HepG2 (cell line): ENCODE data around the gene SLC25A51. TPM values are rescaled to one million over a fixed set of nuclear protein-coding genes. Genes with fewer than 3 reads are reported as not detected.

ENCODE experiments used
- ATAC-seq: fragments of 200-7000 bp; cut with Tn5 transposase; 3 replicates; pipeline ENCODE4 v1.9.1; 2020; ENCODE audit warnings: mild to moderate bottlenecking, moderate library complexity
- BruUV-seq: library from RNA; stranded (reverse); fragments of 400-500 nt; replicated peaks from 2 replicates; lab custom pipeline; 2021; lab: Mats Ljungman, UMichigan
- CTCF ChIA-PET: fragments of 300-600 bp; formaldehyde crosslinking; extraction: SDS; loops from one replicate; lab custom pipeline; 2021; ENCODE audit warnings: low total read pairs, inconsistent platforms, low intra/inter-chr PET ratio; lab: Yijun Ruan, JAX
- POLR2A ChIA-PET: fragments of 350-600 bp; sonication (Branson Sonifier 250); formaldehyde crosslinking; loops from one replicate; lab custom pipeline; 2020; ENCODE audit warnings: antibody characterized with exemption, inconsistent platforms; lab: Yijun Ruan, JAX
- DNase-seq: peaks from one replicate; pipeline ENCODE4 v3.0.0-alpha.2; 2015; ENCODE audit warnings: low spot score
- FAIRE-seq: peaks from 3 replicates; lab custom pipeline; 2011; peaks lifted over from hg19 to GRCh38; lab: Jason Lieb, UNC
- H2AFZ ChIP-seq: one replicate; pipeline ENCODE4 v1.6.1; 2011; ENCODE audit warnings: low read length, inconsistent platforms
- H3K27ac ChIP-seq: fragments of 300-600 bp; 3 replicates; pipeline ENCODE4 v1.8.0; 2011; ENCODE audit warnings: mixed run types, mild to moderate bottlenecking, mixed read lengths, low read length, inconsistent platforms; ENCODE audit not compliant: insufficient read depth; ENCODE audit errors: extremely low read length
- H3K27me3 ChIP-seq, 2 experiments: fragments of 200-600 bp in 1 of 2; 2 replicates in 1 of 2; 3 replicates in 1 of 2; pipeline versions ENCODE4 v1.6.0 to v1.8.0; 2011; ENCODE audit warnings: low read length in 2 of 2, mild to moderate bottlenecking in 2 of 2, moderate library complexity in 2 of 2, inconsistent platforms in 1 of 2; ENCODE audit not compliant: insufficient read depth in 2 of 2, control insufficient read depth in 1 of 2
- H3K36me3 ChIP-seq, 2 experiments: fragments of 200-600 bp in 1 of 2; replicated peaks in 1 of 2; 2 replicates in 1 of 2; 3 replicates in 1 of 2; pipeline versions ENCODE4 v1.5.1 to v1.8.0; 2011; ENCODE audit warnings: low read length in 2 of 2, inconsistent platforms in 1 of 2; ENCODE audit not compliant: insufficient read depth in 2 of 2, control insufficient read depth in 1 of 2
- H3K4me1 ChIP-seq: 2 replicates; pipeline ENCODE4 v1.5.1; 2012; ENCODE audit warnings: low read length, inconsistent platforms; ENCODE audit not compliant: insufficient read depth
- H3K4me2 ChIP-seq: 2 replicates; pipeline ENCODE4 v1.6.0; 2011; ENCODE audit warnings: low read depth, low read length, inconsistent platforms
- H3K4me3 ChIP-seq, 3 experiments: fragments of 200-600 bp in 1 of 3; sonication (generic), shearing (Covaris generic) in 1 of 3; replicated peaks in 1 of 3; 2 replicates each; pipeline ENCODE4 v1.5.1; 2011 to 2016; ENCODE audit warnings: low read length in 3 of 3, inconsistent platforms in 2 of 3, low read depth in 2 of 3, mild to moderate bottlenecking in 2 of 3, control low read depth in 1 of 3, mixed read lengths in 1 of 3; ENCODE audit not compliant: insufficient read depth in 1 of 3
- H3K79me2 ChIP-seq: one replicate; pipeline ENCODE4 v1.6.1; 2011; ENCODE audit warnings: low read length, inconsistent platforms; ENCODE audit not compliant: insufficient read depth
- H3K9ac ChIP-seq: 2 replicates; pipeline ENCODE4 v1.6.0; 2011; ENCODE audit warnings: mild to moderate bottlenecking, low read depth, low read length, inconsistent platforms; ENCODE audit not compliant: insufficient read depth
- H3K9me3 ChIP-seq: 2 replicates; pipeline ENCODE4 v1.5.1; 2012; ENCODE audit warnings: mild to moderate bottlenecking, low read length
- H4K20me1 ChIP-seq: 2 replicates; pipeline ENCODE4 v1.6.0; 2011; ENCODE audit warnings: inconsistent platforms, mild to moderate bottlenecking, low read length, moderate library complexity; ENCODE audit not compliant: insufficient read depth
- CCDC6 ChIP-seq: sonication (generic); formaldehyde crosslinking; IDR thresholded peaks from 2 replicates; pipeline ENCODE4 v1.8.1; 2022; ENCODE audit warnings: mild to moderate bottlenecking, missing genetic modification reagents, moderate library complexity
- HNRNPL ChIP-seq: fragments of 200-400 bp; formaldehyde crosslinking; IDR thresholded peaks from 2 replicates; pipeline ENCODE4 v1.6.1; 2017; ENCODE audit warnings: mild to moderate bottlenecking, low read depth, low read length
- JUNB ChIP-seq: sonication (generic); formaldehyde crosslinking; IDR thresholded peaks from 2 replicates; pipeline ENCODE4 v1.8.0; 2022; ENCODE audit warnings: missing genetic modification reagents, mild to moderate bottlenecking, borderline replicate concordance
- KDM4B ChIP-seq: sonication (generic); formaldehyde crosslinking; IDR thresholded peaks from 2 replicates; pipeline ENCODE4 v1.4.0; 2020; ENCODE audit warnings: missing genetic modification reagents
- KLF9 ChIP-seq: IDR thresholded peaks from 2 replicates; pipeline ENCODE4 v1.6.1; 2016; ENCODE audit warnings: low read depth
- NFE2L1 ChIP-seq: sonication (generic); formaldehyde crosslinking; IDR thresholded peaks from 2 replicates; pipeline ENCODE4 v1.4.0; 2020; ENCODE audit warnings: missing genetic modification reagents, mild to moderate bottlenecking, borderline replicate concordance
- NFKB2 ChIP-seq: sonication (generic); formaldehyde crosslinking; IDR thresholded peaks from 2 replicates; pipeline ENCODE4 v1.4.0; 2020; ENCODE audit warnings: missing genetic modification reagents, borderline replicate concordance
- NR2C2 ChIP-seq: sonication (generic); formaldehyde crosslinking; IDR thresholded peaks from 2 replicates; pipeline ENCODE4 v1.4.0; 2020; ENCODE audit warnings: missing genetic modification reagents, mild to moderate bottlenecking, moderate library complexity, borderline replicate concordance
- PCBP1 ChIP-seq: fragments of 200-400 bp; formaldehyde crosslinking; IDR thresholded peaks from 2 replicates; pipeline ENCODE4 v1.6.1; 2017; ENCODE audit warnings: mild to moderate bottlenecking, low read depth, low read length, borderline replicate concordance
- SMAD3 ChIP-seq: sonication (generic); formaldehyde crosslinking; IDR thresholded peaks from 2 replicates; pipeline ENCODE4 v1.4.0; 2020; ENCODE audit warnings: missing genetic modification reagents
- ZFYVE20 ChIP-seq: sonication (generic); formaldehyde crosslinking; IDR thresholded peaks from 2 replicates; pipeline ENCODE4 v1.8.0; 2023; ENCODE audit warnings: low read depth, mild to moderate bottlenecking, moderate library complexity, missing genetic modification reagents, borderline replicate concordance
- ZNF205 ChIP-seq: IDR thresholded peaks from 2 replicates; pipeline ENCODE4 v1.6.1; 2018; ENCODE audit warnings: missing biosample characterization, missing genetic modification reagents
- ZNF329 ChIP-seq: sonication (generic); formaldehyde crosslinking; IDR thresholded peaks from 2 replicates; pipeline ENCODE4 v1.9.0; 2021; ENCODE audit warnings: low read depth, mild to moderate bottlenecking, missing genetic modification reagents
- in situ Hi-C: cut with HindIII; loops from 2 replicates; pipeline ENCODE4 v1.10.0; 2017; ENCODE audit warnings: low pct_unique_long_range_greater_than_20kb; ENCODE audit not compliant: extremely low pct_ligation_motif_present
- intact Hi-C: fragments of 100-400 bp; cut with micrococcal nuclease; formaldehyde crosslinking; loops from one replicate; pipeline ENCODE4 v1.10.0; 2022; ENCODE audit not compliant: unreplicated experiment
- polyA plus RNA-seq, 8 experiments: library from polyadenylated mRNA; depleted of rRNA in 3 of 8; stranded (reverse) in 7 of 8; unstranded in 1 of 8; fragments of >200 nt; fragmentation: Illumina TruSeq in 4 of 8; extraction: Trizol in 4 of 8; gene quantifications; 2 replicates each; pipeline versions ENCODE4 v1.2.1 to v1.2.3, GENCODE V29; 2011 to 2016; ENCODE audit warnings: low read depth in 4 of 8, missing spikeins in 1 of 8, mixed read lengths in 1 of 8; ENCODE audit not compliant: insufficient read depth in 1 of 8
- total RNA-seq, 5 experiments: library from RNA; depleted of rRNA; stranded (reverse); fragments of >200 nt; fragmentation: Illumina TruSeq; extraction: Trizol; gene quantifications; 2 replicates each; pipeline ENCODE4 v1.2.3, GENCODE V29; 2016; ENCODE audit warnings: low read depth in 1 of 5
- TF ChIP-seq, protein P1 (sequence below): sonication (generic); formaldehyde crosslinking; IDR thresholded peaks from 2 replicates; pipeline ENCODE4 v1.8.0; 2022; ENCODE audit warnings: mild to moderate bottlenecking, missing genetic modification reagents, moderate library complexity
- TF ChIP-seq, protein P2 (sequence below): sonication (generic); formaldehyde crosslinking; IDR thresholded peaks from 2 replicates; pipeline ENCODE4 v1.5.1; 2020; ENCODE audit warnings: mild to moderate bottlenecking, moderate library complexity, missing genetic modification reagents
- TF ChIP-seq, protein P3 (sequence below): sonication (generic); formaldehyde crosslinking; conservative IDR thresholded peaks from 2 replicates; pipeline ENCODE4 v1.4.0; 2020; ENCODE audit warnings: mild to moderate bottlenecking, missing genetic modification reagents, moderate library complexity
- TF ChIP-seq, protein P4 (sequence below): sonication (generic); formaldehyde crosslinking; IDR thresholded peaks from 2 replicates; pipeline ENCODE4 v1.4.0; 2020; ENCODE audit warnings: missing genetic modification reagents

SLC25A51 gene
- total and polyA plus RNA-seq, 2 of the 13 experiments (the other 11 are each of a cell fraction or from before 2014, with no cell fraction given): 14.6 to 37.7 TPM

DNA sequence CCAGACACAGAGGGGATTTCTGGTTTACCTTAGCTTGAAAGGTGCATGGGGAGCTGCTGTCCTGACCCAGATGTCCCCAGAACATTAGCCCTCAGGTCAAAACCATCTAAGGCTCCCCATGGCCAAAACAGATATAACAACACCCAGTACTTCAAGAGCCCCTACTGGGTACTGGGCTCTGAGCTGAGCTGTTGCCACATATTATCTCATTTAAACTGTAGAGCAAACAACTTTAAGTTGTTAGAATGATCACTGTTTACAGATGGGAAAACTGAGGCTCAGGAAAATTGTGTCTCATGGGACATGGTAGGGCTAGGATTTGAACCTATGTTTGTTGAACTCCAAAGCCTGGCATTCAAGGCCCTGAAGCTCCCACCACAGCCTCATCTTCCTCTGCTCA, 20.6 kb upstream of the SLC25A51 start:
- intact Hi-C loops (no loop called here), in situ Hi-C loops (loop anchor here (25.0 kb wide), 1 partner anchor 437 kb away; the partner anchor contains the start of gene POLR1E)
- Histone ChIP-seq H3K4me1 (peaks cover 16% of the 10 kb centered on the region), H3K27me3 (no peaks in the 10 kb centered on the region), H3K4me3 (no peak overlapping the region), H2AFZ (no peak overlapping the region), H3K27ac (no peak overlapping the region), H3K9me3 (no peaks in the 10 kb centered on the region), H3K9ac (no peak overlapping the region), H4K20me1 (peaks cover 40% of the 10 kb centered on the region; the same call in 1 of the 2 replicates), H3K4me2 (no peak overlapping the region), H3K79me2 (peaks cover 9% of the 10 kb centered on the region), H3K36me3 (peaks cover 50 to 95% of the 10 kb centered on the region in 2 experiments)
- ChIA-PET POLR2A (no interaction called here), CTCF (no interaction called here)
- DNase-seq: no peak
- BruUV-seq: no TSS peak
- ATAC-seq: no peak
- FAIRE-seq: no peak
- TF ChIP-seq PCBP1: no peak
- TF ChIP-seq, protein P1, sequence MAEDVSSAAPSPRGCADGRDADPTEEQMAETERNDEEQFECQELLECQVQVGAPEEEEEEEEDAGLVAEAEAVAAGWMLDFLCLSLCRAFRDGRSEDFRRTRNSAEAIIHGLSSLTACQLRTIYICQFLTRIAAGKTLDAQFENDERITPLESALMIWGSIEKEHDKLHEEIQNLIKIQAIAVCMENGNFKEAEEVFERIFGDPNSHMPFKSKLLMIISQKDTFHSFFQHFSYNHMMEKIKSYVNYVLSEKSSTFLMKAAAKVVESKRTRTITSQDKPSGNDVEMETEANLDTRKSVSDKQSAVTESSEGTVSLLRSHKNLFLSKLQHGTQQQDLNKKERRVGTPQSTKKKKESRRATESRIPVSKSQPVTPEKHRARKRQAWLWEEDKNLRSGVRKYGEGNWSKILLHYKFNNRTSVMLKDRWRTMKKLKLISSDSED (CRISPR knock-in tag): no peak
- no peak for TF ChIP-seq NFE2L1 (CRISPR knock-in tag)
- TF ChIP-seq NFKB2 (CRISPR knock-in tag): no peak
- no peak for TF ChIP-seq NR2C2 (CRISPR knock-in tag)
- TF ChIP-seq JUNB (CRISPR knock-in tag): no peak
- TF ChIP-seq, protein P2, sequence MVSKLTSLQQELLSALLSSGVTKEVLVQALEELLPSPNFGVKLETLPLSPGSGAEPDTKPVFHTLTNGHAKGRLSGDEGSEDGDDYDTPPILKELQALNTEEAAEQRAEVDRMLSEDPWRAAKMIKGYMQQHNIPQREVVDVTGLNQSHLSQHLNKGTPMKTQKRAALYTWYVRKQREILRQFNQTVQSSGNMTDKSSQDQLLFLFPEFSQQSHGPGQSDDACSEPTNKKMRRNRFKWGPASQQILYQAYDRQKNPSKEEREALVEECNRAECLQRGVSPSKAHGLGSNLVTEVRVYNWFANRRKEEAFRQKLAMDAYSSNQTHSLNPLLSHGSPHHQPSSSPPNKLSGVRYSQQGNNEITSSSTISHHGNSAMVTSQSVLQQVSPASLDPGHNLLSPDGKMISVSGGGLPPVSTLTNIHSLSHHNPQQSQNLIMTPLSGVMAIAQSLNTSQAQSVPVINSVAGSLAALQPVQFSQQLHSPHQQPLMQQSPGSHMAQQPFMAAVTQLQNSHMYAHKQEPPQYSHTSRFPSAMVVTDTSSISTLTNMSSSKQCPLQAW (CRISPR knock-in tag): no peak
- no peak for TF ChIP-seq SMAD3 (CRISPR knock-in tag)
- no peak for TF ChIP-seq HNRNPL
- no peak for TF ChIP-seq ZNF329 (CRISPR knock-in tag)
- TF ChIP-seq, protein P3, sequence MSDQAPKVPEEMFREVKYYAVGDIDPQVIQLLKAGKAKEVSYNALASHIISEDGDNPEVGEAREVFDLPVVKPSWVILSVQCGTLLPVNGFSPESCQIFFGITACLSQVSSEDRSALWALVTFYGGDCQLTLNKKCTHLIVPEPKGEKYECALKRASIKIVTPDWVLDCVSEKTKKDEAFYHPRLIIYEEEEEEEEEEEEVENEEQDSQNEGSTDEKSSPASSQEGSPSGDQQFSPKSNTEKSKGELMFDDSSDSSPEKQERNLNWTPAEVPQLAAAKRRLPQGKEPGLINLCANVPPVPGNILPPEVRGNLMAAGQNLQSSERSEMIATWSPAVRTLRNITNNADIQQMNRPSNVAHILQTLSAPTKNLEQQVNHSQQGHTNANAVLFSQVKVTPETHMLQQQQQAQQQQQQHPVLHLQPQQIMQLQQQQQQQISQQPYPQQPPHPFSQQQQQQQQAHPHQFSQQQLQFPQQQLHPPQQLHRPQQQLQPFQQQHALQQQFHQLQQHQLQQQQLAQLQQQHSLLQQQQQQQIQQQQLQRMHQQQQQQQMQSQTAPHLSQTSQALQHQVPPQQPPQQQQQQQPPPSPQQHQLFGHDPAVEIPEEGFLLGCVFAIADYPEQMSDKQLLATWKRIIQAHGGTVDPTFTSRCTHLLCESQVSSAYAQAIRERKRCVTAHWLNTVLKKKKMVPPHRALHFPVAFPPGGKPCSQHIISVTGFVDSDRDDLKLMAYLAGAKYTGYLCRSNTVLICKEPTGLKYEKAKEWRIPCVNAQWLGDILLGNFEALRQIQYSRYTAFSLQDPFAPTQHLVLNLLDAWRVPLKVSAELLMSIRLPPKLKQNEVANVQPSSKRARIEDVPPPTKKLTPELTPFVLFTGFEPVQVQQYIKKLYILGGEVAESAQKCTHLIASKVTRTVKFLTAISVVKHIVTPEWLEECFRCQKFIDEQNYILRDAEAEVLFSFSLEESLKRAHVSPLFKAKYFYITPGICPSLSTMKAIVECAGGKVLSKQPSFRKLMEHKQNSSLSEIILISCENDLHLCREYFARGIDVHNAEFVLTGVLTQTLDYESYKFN (CRISPR knock-in tag): no peak
- TF ChIP-seq, protein P4, sequence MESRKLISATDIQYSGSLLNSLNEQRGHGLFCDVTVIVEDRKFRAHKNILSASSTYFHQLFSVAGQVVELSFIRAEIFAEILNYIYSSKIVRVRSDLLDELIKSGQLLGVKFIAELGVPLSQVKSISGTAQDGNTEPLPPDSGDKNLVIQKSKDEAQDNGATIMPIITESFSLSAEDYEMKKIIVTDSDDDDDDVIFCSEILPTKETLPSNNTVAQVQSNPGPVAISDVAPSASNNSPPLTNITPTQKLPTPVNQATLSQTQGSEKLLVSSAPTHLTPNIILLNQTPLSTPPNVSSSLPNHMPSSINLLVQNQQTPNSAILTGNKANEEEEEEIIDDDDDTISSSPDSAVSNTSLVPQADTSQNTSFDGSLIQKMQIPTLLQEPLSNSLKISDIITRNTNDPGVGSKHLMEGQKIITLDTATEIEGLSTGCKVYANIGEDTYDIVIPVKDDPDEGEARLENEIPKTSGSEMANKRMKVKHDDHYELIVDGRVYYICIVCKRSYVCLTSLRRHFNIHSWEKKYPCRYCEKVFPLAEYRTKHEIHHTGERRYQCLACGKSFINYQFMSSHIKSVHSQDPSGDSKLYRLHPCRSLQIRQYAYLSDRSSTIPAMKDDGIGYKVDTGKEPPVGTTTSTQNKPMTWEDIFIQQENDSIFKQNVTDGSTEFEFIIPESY (CRISPR knock-in tag): no peak
- TF ChIP-seq ZFYVE20 (CRISPR knock-in tag): no peak
- no peak for TF ChIP-seq ZNF205 (CRISPR knock-in tag)
- no peak for TF ChIP-seq CCDC6 (CRISPR knock-in tag)
- TF ChIP-seq KLF9 (CRISPR knock-in tag): no peak
- no peak for TF ChIP-seq KDM4B (CRISPR knock-in tag)
